HG03045 (cell line): ENCODE results near the gene BGLAP.
A peak's percentile ranks its signal among the peaks of the same experiment; 100 is the strongest.
"Not testable (repeated sequence)": the region's sequence is repeated elsewhere in the genome, so short reads cannot be mapped to it uniquely, and the experiment has no call there.

Experiments used
- ATAC-seq: cut with Tn5 transposase; IDR thresholded peaks from one replicate; pipeline ENCODE4 v1.9.1; 2021; ENCODE audit warnings: mild to moderate bottlenecking, moderate library complexity; ENCODE audit not compliant: unreplicated experiment

The BGLAP gene

DNA sequence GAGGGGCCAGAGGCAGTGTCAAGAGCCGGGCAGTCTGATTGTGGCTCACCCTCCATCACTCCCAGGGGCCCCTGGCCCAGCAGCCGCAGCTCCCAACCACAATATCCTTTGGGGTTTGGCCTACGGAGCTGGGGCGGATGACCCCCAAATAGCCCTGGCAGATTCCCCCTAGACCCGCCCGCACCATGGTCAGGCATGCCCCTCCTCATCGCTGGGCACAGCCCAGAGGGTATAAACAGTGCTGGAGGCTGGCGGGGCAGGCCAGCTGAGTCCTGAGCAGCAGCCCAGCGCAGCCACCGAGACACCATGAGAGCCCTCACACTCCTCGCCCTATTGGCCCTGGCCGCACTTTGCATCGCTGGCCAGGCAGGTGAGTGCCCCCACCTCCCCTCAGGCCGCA is at the start of gene BGLAP:
TSS of gene BGLAP (plus strand) at position 259 of the 400 bp plus-strand sequence. CDS start at position 307, 48 bp downstream.
- ATAC-seq = no peak

DNA sequence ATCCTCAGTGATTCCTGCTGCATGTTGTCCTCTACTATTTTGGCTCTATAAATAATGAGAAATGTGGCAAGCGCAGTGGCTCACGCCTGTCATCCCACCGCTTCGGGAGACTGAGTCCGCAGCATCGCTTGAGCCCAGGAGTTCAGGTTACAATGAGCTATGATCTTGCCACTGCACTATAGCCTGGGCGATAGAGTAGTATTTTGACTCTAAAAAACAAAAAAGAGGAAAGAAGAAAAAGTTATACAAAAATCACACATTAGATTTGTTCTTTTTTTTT is 48.8 kb upstream of the BGLAP start:
- ATAC-seq = no peak

DNA sequence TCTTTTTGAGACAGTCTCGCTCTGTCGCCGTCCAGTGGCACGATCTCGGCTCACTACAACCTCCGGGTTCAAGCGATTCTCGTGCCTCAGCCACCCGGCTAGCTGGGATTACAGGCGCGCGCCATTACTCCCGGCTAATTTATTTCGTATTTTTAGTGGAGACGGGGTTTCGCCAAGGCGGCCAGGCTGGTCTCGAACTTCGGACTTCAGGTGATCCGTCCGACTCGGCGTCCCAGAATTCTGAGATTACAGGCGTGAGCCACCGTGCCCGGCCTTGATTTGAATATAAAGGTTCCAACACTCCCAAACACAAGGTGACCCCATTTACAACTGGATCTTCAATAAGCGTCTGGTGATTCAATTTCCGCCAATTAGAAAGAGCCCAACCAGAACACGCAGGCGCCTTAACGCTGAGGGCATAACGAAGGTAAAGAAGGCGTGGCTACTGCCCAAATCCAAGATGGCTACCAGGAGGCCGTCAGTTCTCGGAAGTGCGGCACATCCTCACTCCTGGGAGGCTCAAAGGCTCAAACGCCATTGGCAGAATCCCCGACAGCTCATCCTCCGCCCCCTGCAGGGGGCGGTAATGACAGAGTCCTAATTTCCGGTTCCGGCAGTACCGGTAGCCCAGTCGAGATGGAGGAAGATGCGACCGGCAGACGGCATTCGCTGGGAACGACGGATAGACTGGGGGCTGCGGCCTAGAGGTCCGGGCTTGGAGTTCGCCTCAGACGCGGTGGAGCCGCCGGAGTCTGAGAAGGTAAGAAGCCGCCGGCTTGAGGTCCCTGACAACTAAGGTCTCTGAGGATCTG is 48.3 kb upstream of the BGLAP start, which contains the start of gene SLC25A44:
TSS of gene SLC25A44 (plus strand) at position 617 of the 812 bp plus-strand sequence. CDS start 5,744 bp downstream, outside the sequence.
- ATAC-seq = peak; percentile 95

DNA sequence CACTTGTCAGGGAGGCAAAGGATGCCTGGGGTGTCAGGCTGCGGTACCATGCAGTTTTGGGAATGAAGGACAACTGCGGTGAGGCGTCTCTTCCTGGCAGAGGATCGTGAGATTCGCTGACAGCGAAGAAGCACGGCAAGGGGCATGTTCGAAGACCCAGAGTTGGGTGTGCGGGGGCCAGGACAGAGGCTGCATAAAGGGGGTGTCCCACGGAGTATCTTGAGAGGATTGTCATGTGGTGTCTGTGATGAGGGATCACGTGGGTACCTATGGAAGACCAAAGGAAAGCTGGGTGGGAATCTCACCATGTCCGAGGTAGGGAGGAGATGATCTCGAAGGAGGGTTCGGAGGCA is 47.7 kb upstream of the BGLAP start:
- ATAC-seq = no peak

DNA sequence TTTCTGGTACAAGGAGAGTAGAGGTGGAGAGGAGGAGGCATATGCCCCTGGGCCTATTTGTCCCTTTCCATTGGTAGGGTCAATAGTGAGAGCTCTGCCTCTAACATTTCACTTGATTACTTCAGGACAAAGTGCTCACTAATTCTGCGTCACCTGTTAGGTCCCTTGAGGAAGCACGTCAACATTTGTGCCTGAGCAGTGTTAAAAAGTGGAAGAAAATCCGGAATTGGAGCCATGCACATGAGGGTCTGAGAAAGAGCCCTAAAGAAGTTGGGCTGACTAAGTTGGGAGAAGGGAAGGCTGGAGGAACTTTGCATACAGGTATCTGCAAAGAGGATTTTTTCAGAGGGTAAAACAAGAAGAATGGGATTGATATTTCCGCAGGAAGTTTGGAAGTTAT is 46.1 kb upstream of the BGLAP start:
- ATAC-seq = no peak

DNA sequence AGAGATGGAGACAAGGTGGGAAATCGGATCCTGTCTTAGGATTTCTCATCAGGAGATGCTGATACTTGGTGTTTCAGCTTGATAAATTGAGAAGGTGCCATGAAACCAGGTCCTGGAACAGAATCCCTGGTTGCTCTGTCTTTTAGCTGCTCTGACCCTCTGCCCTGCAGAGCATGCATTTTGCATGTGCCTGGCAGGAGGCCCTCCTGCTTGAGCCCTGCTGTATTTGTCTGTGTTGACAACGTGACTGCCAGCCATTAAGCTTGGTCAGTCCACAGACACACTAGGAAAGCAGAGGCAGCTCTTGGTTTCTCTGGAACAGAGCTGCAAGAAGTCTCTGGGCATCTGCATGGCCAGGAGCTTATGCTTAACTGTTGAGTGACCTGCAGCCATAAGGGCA is 45.5 kb upstream of the BGLAP start:
- no peak for ATAC-seq

DNA sequence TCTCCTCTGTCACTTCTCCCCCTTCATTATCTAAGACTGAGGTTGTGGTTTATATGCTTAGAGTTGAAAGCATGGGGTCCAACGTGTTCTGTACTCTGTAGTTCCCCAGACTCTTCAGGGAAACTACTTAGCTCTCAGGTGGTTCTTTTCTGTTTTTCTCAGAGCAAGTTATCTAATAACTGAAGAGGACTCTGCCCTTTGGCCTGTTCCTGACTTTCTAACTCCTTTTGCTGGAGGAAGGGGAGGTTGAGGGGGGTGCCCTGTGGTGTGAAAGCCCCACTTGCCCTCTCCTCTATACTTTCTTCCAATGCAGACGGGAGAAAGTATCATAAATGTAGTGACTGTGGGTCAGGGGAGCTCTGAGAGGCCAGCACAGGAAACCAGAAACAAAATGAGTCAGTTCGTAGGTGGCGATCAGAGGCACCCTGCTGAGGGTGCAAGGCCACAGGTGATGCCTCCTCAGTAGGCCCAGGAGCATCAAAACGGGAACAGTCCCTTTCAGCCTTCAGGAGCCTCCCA is 43.1 kb upstream of the BGLAP start:
- ATAC-seq = no peak

DNA sequence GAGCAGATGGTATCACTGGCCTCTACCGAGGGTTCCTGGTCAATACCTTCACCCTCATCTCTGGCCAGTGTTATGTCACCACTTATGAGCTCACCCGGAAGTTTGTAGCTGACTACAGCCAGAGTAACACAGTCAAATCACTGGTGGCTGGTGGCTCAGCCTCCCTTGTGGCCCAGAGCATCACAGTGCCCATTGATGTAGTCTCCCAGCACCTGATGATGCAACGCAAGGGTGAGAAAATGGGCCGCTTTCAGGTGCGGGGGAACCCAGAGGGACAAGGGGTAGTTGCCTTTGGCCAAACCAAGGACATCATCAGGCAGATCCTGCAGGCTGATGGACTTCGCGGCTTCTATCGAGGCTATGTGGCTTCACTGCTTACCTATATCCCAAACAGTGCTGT is 41.9 kb upstream of the BGLAP start:
- ATAC-seq = no peak

DNA sequence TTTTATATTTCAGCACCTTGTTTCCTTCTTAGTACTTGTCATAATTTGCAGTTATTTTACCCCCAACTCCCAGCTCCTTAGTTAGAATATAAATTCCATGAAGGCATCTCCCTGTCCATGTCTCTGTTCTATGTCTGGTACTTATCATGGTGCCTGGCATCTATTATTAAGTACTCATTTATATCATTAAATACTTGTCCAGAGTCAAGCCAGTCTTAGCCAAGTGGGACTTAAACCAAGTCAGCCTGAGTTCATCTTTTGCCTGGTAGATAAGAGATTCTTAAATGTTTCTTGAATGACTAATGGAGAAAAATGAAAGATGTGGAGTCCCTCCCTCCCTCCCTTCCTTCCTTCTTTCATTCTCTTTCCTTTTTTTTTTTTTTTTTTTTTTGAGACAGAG is 38.7 kb upstream of the BGLAP start:
- no peak for ATAC-seq

DNA sequence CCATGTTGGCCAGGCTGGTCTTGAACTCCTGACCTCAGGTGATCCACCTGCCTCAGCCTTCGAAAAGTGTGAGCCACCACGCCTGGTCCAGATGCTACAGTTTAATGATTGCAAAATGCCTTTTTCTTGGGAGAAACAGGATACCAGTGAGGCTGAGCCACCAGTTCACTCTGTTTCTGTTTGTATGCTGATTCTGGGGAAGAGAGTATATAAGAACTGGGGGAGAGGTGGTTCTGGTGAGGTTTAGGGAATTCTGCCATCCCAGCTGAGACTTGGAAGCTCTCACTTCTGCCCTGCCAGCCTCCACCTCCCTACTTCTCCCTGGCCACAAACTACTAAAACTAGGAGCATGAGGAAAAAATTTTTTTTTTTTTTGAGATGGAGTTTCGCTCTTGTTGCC is 37.3 kb upstream of the BGLAP start:
- ATAC-seq = no peak

DNA sequence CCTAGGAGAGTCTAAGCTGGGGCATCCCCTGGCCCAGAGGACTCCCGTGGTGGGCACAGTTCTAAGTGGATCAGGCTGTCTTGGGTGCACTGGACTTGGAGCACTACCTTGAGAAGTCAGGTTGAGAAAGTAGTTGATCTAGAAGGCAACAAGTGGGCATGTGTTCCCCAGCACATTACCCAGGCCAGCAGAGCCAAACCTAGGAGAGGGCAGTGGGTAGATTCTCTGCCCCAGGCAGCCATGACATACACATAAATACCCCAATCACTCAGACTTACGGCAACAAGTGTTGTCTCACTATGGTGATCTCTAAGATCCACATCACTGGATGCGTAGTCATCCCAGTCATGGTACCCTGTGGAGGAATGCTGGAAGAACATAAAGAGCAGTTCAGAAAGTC is 30.7 kb upstream of the BGLAP start:
- no peak for ATAC-seq

DNA sequence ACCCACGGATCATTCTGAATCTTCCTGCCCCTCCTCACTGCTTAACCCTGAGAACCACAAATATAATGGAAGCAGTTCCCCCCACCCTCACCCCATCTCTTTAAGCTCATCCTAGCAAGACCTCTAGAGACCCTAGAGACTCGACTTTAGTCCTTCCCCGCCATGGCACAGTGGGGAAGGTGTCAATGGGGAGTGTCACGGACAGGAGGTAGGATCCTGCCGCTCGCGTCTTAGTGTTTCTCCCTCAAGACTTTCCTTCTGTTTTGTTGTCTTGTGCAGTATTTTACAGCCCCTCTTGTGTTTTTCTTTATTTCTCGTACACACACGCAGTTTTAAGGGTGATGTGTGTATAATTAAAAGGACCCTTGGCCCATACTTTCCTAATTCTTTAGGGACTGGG is 29.9 kb upstream of the BGLAP start:
- ATAC-seq = no peak

DNA sequence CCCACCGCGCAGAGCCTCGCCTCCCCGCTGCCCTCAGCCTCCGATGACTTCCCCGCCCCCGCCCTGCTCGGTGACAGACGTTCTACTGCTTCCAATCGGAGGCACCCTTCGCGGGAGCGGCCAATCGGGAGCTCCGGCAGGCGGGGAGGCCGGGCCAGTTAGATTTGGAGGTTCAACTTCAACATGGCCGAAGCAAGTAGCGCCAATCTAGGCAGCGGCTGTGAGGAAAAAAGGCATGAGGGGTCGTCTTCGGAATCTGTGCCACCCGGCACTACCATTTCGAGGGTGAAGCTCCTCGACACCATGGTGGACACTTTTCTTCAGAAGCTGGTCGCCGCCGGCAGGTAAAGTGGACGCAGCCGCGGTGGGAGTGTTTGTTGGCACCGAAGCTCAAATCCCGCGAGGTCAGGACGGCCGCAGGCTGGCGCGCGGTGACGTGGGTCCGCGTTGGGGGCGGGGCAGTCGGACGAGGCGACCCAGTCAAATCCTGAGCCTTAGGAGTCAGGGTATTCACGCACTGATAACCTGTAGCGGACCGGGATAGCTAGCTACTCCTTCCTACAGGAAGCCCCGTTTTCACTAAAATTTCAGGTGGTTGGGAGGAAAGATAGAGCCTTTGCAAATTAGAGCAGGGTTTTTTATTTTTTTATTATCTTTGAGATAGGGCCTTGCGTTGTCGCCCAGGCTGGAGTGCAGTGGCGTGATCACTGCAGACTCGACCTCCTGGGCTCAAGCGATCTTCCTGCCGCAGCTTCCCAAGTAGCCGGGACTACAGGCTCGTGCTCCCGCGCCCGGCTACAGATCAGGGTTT is 28.9 kb upstream of the BGLAP start, which contains the start of gene PMF1:
TSS of gene PMF1 (plus strand) at position 175 of the 811 bp plus-strand sequence. CDS start at position 184, 9 bp downstream.
- peak; percentile 89 for ATAC-seq

DNA sequence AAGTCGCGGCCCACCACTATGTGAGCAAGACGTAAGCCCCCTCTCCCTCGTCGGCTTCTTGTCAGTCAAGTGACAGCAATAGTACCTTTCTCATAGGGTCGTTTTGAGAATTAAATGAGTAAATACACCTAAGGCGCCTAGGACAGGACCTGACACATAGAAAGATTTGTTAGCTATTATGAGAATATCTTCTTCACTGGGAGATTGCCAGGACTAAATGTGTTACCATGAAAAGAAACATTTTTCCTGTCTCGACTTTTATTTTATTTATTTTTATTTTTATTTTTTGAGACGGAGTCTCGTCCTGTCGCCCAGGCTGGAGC is 28.4 kb upstream of the BGLAP start:
- no peak for ATAC-seq

DNA sequence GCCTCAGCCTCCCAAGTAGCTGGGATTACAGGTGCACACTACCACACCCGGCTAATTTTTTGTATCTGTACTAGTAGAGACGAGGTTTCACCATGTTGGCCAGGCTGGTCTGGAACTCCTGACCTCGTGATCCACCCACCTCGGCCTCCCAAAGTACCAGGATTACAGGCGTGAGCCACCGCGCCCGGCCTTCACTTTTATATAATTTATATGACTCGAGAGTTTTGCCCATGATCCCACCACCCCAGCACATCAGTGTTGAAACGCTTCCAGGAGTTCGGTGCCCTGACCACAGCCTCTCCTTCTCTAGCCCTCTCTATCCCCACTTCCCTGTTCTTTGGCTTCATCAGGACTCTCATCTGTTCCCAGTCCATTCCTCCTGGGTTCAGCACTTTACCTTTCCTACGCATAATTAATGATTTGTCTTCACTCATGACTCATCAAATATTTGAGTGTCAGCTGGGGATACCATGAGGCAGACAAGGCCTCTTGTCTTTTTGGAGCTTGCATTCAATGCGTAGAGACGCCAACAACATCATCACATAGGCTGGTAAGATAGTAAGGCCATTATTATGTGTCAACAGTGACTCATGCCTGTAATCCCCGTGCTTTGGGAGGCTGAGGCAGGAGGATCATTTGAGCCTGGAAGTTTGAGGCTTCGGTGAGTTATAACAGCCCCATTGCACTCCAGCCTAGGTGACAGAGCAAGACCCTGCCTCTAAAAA is 27.8 kb upstream of the BGLAP start:
- no peak for ATAC-seq

DNA sequence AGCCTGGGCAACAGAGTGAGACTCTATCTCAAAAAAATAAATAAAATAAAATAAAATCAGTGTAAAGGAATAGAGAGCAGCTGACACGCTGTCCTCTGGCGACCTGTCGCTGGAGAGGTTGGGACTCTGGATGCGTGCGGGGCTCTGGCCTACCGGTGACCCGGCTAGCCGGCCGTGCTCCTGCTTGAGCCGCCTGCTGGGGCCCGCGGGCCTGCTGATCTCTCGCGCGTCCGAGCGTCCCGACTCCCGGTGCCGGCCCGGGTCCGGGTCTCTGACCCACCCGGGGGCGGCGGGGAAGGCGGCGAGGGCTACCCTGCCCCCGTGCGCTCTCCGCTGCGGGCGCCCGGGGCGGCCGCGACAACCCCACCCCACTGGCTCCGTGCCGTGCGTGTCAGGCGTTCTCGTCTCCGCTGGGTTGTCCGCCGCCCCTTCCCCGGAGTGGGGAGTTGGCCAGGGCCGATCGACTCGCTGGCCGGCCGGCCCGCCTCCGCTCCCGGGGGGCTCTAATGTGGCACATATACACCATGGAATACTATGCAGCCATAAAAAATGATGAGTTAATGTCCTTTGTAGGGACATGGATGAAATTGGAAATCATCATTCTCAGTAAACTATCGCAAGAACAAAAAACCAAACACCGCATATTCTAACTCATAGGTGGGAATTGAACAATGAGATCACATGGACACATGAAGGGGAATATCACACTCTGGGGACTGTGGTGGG is 25.5 kb upstream of the BGLAP start:
- not testable (repeated sequence) for ATAC-seq

DNA sequence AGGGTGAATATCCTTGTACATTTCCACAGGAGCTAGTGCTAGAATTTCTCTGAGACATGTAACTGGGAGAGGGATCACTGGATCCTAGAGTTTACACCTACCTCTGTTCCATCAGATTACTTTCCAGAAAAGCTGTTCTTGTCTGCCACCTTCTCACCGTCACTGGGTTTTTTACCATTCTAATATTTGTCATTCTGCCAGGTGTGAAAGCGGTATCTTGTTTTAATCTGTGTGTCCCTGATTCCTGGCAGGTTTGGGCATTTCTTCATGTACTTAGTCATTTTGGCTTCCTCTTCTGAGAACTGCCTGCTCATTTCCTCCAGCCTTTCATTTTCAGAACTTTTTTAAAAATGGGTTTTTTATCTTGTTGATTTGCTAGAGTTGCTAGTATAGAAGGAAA is 24.1 kb upstream of the BGLAP start:
- ATAC-seq = no peak

DNA sequence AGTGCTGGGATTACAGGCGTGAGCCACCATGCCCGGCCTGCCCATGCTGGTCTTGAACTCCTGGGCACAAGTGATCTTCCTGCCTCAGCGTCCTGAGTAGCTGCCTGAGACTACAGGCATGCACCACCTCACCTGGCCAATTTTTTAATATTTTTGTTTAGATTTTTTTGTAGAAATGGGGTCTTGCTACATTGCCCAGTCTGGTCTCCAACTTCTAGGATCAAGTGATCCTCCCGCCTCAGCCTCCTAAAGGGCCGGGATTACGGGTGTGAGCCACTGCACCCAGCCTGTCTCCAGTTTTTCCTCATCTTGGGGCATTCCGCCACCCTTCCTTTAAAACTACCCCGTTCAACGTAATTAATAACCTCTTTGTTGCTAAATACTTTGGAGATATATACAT is 21.8 kb upstream of the BGLAP start:
- ATAC-seq = no peak

DNA sequence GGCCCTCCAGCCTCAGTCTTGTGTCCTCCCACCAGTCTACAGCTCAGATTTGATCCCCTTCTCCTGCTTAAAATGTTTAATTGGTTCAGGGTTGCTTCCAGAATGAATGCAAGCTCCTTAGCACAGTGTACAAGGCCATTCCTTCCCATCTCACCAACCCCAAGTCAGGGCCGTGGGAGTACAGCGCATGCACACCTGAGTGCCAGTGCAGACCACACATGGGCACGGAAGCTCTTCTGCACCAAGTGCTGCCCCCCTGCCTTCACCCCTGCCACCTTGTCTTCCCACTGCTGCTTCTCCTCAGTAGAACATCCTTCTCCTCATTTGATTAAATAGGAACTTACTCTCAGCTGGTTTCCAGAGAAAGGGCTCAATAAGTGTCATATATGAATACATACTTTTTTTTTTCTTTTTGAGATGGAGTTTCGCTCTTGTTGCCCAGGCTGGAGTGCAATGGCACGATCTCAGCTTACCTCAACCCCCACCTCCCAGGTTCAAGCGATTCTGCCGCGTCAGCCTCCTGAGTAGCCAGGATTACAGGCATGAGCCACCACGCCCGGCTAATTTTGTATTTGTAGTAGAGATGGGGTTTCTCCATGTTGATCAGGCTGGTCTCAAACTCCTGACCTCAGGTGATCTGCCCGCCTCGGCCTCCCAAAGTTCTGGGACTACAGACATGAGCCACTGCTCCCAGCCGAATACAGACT is 19.8 kb upstream of the BGLAP start:
- no peak for ATAC-seq

DNA sequence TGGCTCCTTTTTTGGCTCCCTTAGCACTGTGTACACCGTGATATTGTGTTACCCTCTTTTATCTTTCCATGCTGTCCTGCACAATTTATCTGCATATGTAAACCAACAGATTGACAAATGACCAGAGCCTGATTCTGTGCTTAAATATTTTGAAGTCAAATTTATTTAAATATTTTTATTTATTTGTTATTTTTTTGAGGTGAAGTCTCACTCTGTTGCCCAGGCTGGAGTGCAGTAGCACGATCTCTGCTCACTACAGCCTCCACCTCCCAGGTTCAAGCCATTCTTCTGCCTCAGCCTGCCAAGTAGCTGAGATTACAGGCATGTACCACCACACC is 16.3 kb upstream of the BGLAP start:
- no peak for ATAC-seq
